RPMI8226 (cell line): ENCODE results near the gene GPR31.
A peak's percentile ranks its signal among the peaks of the same experiment; 100 is the strongest.

Experiments
- DNase-seq: peaks from one replicate; pipeline ENCODE4 v3.0.0-alpha.2; 2015

Gene GPR31

DNA sequence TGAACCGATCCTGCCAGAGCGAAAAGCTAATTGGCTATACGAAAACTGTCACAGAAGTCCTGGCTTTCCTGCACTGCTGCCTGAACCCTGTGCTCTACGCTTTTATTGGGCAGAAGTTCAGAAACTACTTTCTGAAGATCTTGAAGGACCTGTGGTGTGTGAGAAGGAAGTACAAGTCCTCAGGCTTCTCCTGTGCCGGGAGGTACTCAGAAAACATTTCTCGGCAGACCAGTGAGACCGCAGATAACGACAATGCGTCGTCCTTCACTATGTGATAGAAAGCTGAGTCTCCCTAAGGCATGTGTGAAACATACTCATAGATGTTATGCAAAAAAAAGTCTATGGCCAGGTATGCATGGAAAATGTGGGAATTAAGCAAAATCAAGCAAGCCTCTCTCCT, 20.7 kb downstream of the GPR31 start:
- DNase-seq, result no peak

DNA sequence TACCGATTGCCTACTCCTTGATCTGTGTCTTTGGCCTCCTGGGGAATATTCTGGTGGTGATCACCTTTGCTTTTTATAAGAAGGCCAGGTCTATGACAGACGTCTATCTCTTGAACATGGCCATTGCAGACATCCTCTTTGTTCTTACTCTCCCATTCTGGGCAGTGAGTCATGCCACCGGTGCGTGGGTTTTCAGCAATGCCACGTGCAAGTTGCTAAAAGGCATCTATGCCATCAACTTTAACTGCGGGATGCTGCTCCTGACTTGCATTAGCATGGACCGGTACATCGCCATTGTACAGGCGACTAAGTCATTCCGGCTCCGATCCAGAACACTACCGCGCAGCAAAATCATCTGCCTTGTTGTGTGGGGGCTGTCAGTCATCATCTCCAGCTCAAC, 21.4 kb downstream of the GPR31 start:
- no peak for DNase-seq

DNA sequence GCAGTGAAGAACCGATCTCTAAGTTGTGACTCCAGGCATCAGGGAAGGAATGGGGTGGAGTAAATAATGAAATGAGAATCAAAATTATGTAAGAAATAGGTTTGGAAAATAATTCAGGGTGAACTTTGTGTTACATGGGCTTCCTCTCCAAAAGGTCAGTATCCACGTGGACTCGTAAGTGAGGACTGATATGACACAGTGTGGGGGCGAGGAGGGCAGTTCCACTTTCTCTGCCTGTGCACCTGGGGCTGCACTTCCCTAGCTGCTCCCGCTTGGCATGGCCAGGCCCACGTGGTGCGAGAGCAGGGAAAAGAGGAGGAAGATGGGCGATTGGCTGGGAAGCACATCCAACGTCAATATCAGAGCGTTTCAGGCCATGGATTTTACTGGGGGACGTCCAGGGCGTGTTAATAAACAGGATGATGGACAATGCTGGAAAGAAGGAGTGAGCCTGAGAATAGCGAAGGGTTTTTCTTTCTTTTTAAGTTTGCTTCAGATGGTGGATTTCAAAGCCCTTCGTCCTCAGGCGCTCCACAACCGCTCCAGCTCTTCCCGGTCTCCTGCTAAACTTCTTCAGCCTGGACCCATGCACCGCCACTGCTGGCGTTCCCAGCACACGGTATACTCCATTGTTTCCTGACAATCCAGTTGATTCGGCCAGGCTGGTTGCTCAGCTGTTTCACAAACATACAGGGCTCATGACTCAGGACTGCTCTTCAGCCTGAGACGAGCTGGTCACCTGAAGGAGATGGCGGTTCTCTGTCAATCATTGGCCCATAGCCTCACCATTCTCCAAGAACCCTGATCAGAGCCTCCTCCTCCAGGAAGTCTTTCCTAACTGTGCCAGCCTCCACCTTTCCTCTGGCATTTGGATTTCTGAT, 23.1 kb downstream of the GPR31 start:
- no peak for DNase-seq

DNA sequence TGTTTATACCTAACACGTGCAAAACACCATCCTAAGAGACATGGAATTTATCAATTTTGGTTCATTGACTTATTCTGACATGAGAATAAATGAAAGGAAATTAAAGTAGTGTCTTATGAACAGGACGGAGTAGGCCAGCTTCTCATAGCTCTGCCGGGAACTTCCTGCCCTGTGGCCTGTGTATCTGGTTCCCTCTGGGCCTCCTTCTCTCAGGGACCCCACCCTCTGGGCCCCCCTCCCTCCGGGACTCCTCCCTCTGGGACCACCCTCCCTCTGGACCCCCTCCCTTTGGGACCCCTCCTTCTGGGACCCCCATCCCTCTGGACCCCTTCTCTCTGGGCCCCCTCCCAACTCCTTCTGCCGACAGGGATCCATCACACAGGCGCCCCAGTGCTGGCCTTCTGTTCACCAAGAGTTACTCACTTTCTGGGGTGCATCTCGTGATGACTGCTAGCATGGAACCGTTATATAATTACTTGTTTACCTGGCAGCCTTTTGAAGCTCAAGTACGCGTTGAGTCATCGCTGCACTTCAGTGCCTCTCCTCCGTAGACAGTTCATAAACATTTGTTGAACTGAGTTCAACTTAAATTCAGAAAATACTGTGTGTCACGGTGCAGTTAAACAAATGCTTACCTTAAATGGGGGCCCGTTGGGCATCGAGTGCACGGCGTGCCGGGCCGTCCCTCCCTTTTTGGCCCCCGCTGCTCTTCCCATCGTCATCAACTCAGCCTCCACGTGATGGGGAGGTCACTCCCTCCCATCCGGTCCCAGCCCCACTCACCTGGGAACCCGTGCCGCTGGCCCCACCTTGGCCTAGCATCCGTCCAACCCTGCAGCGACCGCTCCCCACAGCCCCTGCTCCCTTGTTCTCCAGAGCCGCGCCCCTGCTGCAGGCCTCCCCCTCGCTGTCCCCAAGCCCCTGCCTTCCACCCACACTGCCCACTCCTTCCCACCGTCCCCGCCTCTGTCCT, 26.8 kb downstream of the GPR31 start:
- no peak for DNase-seq

DNA sequence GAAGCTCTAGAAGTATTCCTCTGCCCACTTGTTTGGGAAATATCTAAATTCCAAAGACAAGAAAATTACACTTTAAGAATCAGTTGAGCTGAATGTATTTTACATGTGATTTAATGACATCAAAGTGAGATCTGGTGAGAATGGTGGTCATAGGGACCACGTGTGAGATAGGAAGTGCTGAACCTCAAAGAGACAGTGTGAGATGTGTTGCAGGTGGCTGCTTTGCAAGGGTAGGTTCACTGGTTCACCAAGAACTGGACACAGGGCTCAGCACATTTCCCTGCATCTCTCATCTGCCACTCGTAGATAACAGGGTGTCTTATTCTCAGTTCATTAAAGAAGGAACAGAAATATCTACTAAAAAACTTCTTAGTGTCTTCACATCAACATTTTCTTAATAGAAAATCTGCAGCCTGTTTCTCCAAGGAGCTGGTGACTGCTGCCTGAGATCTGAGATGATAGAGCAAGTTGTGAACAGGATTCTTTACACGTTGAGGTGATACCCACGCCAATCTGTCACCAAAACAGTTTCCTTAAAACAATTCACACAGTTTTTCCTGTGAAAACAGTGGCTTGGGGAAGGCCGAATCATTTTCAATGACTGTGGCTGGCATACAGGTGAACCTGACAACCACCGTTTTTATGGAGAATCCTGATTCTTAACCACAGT, 27.6 kb downstream of the GPR31 start:
- DNase-seq, result peak; percentile 17

DNA sequence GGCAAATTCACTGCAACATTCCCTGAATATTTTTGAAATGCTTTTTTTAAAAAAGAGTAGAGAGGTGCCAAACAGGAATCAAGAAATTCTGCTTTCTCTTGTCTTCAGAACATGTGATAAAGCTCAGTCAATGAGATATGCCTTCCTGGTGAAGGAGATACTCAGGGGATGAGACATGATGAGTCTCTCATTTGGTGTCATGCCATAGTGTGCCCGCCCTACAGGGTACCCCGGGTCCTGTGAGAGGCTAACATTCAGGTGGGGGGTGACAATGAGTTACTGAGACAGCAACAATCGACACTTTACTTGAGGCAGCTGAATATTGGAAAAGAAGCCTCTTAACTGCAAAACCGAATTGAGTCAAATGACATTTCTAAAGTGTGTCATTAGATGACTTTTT, 28.2 kb downstream of the GPR31 start:
- DNase-seq, result no peak

DNA sequence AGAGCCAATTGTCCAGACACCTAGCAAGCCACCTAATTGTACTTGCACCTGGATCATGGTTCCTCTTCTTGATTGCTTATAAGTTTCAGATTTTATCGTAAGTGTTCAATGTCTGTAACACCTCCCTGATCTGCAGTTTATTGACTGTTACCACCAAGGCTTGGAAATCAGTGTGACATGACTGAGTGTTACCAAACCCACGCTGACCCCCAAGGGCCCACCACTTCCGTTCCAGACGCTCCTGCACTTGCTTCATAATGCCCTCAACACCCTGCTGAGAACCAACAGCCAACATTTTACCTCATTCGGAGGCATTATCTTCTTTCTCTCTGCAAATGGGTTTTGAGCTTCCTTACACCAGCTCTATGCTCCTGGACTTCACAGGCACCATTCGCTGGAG, 28.6 kb downstream of the GPR31 start:
- DNase-seq, result no peak

DNA sequence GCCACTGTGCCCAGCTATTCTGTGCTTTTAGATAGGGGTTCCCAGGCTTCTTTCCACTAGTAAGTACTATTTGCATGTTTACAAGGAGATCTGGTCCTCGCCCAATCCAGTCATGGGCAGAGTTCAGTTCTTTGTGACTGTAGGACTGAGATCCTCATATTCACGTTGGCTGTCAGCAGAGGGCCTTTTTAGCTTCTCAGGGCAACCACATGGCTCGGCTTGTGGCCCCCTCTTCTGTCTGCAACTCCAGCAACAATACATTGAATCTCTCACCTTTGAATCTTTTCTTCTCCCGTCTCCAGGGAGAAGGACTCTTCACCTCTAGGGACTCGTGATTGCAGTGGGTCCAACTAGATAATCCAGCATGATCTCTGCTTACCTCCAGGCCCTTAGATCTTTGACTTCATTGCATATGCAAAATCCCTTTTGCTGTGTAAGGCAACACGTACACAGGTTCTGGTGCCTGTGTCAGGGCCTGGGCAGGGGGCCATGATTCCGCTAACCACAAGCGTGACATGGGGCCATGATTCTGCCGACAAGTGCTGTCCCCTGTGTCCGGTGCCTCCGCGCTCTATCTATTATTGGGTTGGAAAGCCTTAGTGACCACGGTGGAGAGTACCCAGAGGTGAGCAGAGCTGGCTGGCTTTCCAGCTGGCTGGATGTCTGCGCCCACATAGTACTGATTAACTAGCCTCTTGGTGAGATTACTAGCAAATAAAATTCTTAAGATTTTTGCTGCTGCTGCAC, 29.8 kb downstream of the GPR31 start:
- no peak for DNase-seq

DNA sequence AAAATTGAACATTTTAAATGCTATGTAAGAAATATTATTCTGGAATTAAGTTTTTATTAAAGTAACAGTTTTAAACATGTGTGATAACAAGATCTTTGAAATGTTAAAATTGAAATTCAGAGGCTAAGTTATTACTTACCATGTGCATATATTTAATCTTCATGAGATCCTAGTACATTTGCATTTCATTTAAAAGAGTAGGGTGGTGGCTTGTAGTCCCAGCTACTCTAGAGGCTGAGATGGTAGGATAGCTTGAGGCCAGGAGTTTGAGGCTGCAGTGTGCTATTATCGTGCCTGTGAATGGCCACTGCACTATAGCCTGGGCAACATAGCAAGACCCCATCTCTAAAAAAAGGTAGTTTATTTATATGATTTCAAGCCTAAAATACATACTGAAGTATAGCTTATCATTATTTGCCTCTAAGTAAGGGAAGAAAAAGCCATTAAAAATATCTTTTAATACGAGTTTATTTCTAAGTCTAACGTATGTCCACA, 31.9 kb downstream of the GPR31 start:
- DNase-seq, result no peak

DNA sequence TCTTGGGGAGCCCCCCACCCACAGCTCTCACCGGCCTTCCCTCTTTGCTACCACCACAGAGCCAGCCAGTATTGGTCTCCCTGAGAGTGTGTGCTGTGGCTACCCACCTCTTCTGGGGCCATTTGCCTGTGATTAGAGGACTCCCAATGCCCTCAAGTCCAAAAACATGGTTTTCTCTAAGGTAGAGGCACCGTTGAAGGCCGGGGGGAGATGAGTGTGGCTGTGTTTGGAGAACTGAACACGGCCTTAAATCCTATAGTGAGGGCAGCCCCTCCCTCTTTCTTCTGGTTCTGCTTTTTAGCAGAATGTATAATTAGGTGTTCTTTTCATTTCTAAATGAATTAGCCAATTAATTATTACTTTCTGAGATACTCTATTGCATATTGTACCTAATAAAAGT, 32.4 kb downstream of the GPR31 start:
- no peak for DNase-seq

DNA sequence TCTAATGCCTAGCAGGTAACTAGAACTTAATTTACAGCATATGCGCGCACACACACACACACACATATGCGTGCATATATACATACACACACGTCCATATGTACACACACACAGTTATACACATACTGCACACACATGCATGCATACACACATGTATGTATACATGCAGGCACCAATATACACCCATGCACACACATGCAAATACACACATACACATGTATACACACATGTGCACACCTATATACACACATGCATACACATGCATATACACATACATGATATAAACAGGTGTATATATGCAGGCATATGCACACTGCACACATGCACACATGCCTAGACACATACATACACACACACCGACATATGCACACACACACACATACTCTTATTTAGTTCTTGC, 33.0 kb downstream of the GPR31 start:
- no peak for DNase-seq

DNA sequence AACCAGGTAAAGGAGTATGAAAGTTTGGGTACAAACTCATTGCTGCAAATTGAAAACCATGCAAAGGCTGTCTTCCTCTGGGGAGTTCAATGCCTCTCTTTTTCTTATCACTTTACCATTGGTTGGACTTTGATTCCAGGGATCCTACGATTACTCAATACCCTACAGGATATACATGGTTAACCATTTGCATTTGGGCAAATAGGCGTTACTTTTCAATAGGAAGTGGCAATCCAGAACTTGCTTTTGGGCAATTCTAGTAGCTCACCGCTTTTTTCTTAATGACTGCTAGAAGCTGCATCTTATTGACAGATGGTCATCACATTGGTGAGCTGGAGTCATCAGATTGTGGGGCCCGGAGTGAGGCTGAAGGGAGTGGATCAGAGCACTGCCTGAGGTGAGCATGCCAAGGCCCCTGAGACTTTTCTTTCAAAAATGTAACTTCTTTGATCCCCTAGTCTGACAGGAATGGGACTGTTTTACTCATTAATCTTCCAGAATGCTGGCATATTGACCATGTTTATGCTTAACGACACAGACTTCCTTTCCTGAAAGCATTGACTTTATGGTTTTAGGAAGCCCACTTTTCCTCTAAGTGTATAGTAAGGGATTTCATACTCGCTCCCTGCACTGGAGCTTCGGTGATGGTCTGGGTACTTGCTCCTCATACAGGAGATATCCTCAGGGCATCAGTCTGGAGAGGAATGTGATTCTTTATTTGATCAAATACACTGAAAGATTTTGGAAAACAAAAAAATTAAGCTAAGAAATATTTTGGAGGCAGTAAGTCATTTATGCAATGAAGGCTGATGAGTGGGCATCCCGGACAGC, 34.7 kb downstream of the GPR31 start, which contains the start of gene CCR6:
Gene CCR6 (plus strand): TSS at position 270 of the 831 bp plus-strand sequence. CDS start 13,039 bp downstream, outside the sequence.
- no peak for DNase-seq

DNA sequence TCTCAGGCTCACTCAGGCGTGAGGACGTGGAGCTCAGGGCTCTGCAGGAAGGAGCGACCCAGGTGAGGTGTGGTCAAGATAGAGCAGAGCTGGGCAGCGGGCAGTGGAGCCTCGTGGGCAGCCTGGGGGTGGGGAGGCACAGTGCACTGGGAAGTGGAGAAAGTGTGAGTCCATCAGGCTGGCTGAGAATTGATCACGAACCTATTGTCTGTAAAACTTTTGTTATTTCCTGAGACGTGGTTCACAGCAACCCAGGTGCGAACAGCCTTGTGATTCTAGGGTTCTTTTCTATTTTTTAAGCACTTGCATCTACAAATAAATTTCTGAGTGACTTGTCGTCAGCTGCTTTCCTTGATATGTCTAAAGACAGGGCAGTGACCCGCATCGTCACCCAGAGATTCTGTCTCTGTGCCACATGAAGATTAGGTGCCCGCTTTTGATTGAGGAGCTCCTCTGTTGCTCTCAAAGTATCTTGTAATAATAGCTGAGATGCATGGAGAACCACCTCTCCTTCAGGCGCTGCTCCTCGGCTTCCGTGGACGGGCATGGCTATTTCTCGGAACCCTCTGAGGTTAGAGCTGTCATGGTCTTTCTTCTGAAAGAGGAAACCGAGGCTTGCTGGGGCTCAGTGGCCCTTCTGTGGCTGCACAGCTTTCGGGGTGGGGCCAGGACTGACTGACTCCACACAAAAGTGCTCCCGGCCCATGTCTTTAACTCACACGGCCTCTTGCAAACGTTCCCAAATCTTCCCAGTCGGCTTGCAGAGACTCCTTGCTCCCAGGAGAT, 35.5 kb downstream of the GPR31 start:
- DNase-seq, result no peak

DNA sequence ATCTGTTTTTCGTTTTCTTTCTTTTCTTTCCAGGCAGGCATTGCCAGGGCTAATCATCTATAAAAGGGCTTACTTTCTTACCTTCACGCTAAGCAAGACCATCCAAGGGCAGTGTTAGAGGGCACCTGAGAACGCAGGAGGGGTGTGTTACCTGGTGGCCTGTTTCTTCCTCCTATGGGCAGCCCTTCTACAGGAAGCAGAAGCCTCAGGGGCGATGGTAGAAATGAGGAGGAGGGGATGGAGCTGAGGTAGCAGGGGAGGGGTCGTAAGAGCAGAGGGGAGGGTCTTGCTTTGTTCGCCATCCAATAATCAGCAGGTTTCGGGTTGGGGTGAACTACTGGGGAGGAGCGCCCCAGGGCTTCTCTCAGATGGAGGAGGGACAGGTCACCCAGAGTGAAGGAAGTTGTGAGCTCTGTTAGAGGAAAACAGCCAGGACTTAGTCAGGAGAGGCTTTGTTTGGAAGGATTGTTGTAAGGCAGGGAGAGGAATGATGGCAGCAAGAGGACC, 36.4 kb downstream of the GPR31 start:
- no peak for DNase-seq

DNA sequence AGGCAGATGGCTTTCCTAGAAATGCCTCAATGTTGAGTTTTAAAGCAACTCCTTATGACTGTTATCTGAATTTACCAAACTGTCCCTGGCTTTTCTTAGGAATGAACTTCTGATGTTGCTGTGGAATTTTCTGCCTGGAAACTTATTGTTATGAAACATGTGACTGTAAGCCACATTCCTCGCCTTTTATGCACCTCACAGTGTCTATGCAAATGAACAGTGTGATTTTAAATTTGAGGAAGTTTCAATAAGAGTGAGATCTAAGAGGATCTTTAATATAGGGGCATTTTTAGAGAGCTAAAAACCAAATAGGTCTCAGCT, 37.2 kb downstream of the GPR31 start:
- no peak for DNase-seq

DNA sequence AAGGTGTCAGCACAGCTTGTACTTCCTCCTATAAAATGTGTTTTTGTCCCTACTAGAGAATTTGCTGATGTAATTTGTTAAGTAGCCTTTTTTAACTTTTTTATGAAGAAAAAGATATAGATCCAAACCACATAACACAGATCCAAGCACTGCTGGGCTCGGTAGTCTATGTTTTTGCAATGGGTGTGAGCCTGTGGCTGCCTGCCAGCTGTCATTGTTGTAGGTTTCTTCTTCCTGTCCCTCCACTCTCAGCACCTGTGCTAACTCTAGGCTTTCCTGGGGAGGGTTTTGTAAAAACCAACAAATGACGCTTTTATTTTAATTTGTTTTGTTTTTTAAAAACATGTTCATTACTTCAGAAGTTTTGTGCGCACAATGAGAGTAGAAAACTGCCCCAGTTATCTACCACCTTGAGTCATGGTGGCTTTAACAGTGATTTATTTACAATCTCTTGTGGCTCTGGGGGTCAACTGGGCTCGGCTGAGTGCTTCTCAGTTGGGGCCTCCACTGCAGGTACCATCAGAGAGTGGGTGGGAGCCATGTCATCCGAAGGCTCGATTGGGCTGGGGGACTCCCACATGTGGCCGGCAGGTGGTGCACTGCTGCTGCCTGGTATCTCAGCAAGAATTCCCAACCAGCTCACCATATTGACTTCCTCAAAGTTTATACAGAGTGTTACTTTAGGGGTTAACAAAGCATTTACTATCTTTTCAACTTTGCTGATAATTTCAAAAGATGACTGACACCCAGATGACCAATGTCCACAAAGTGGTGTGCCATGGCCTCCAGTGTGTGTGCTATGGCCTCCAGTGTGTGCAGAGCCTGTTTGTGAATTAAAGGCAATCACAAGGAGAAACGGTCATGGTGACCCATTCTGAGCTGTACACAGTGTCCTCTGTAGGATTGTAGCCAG, 37.9 kb downstream of the GPR31 start:
- peak; percentile 86 for DNase-seq

DNA sequence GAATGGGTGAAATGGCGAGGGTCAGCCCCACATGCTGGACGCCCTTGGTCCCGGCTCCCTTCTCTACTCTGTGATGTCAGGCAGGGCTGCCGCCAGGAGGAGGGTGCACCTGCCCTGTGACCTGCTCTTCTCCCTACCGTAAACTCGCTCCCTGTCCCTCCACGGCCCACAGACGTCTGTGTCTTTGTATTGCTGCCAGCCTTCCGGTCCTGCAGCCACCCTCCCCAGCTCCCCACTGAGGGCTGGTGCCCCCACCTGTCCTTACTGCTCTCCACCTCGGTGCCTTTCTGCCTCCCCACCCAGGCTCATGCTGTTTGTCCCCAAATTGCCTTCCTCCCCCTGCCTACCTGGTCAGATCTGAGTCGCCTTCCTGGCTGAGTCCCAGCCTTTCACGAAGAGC, 38.9 kb downstream of the GPR31 start:
- no peak for DNase-seq

DNA sequence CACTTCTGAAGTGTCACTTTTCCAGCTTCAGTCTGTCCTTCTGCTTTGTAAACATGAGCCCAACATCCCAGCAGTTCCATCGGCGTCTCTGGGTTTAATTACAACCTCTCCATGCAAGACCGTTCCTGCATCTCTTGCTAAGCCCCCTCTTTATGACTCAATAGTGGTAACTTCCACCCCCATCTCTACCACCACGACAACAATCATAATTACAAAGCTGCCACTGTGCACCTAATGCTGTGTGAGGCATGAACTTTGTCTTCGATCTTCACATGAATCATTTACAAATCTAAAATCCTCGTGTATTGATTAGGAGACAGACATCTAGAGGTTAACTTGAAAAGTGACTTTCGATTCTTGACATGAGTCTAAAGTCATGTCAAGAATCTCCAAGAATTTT, 39.8 kb downstream of the GPR31 start:
- DNase-seq, result no peak

DNA sequence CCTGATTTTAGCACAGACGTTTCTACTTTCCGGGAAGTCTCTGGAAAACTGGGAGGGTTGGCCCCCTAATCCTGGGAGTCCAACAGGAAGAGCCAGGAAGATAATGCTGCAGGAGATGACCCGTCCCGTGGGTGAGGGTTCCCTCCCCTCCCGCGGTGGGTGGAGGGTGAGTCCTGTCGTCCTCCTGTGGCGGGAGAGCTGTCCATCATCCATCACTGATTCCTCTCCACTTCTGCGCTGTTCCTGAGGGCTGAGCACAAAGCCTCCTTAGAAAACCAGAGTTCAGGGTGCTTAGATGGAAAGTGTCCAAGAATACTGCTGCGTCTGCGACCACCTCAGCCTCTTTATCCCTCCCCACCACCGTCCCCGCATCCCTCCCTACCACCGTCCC, 40.9 kb downstream of the GPR31 start:
- no peak for DNase-seq
